ENCODE results near the gene CRELD2. TPM values are rescaled to one million over a fixed set of nuclear protein-coding genes. Genes with fewer than 3 reads are reported as not detected.

Gene CRELD2
- total and polyA plus RNA-seq, 2 of the 13 experiments (the other 11 are each of a cell fraction or from before 2014, with no cell fraction given): 17.2 to 44.7 TPM

DNA sequence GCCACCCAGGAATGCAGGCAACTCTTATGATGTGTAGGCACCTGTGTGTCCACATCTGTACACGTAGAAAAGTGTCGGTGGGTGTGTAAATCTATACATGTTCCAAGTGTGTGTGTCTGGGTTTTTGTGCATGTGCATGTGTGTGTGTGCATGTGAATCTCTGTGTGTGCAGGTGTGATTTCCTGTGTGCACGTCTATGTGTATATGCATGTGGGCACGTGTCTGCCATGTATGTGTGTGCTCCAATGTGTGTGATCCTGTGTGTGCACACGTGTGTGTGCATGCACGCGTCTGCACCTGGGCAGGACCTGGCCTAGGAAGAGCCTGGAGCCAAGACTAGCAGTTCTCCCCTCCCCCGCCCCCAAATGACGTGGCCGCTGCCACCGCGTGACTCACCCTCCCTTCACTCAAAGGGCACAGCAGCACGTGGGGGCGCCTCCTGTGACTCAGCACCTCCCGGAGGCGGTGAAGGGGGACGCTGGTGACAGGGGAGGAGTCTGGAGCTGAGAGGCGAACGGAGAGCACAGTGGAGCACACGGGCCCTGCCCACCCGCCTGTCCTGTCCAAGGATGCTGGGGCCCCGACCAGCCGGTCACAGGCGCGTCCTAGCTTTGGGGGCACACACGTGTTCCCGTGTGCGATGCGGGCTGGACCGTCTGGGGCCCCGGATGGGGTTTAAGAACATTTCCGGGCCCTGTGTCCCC is 52.2 kb downstream of the CRELD2 start (continued):
- TF ChIP-seq, protein P1, sequence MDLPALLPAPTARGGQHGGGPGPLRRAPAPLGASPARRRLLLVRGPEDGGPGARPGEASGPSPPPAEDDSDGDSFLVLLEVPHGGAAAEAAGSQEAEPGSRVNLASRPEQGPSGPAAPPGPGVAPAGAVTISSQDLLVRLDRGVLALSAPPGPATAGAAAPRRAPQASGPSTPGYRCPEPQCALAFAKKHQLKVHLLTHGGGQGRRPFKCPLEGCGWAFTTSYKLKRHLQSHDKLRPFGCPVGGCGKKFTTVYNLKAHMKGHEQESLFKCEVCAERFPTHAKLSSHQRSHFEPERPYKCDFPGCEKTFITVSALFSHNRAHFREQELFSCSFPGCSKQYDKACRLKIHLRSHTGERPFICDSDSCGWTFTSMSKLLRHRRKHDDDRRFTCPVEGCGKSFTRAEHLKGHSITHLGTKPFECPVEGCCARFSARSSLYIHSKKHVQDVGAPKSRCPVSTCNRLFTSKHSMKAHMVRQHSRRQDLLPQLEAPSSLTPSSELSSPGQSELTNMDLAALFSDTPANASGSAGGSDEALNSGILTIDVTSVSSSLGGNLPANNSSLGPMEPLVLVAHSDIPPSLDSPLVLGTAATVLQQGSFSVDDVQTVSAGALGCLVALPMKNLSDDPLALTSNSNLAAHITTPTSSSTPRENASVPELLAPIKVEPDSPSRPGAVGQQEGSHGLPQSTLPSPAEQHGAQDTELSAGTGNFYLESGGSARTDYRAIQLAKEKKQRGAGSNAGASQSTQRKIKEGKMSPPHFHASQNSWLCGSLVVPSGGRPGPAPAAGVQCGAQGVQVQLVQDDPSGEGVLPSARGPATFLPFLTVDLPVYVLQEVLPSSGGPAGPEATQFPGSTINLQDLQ (CRISPR knock-in tag; IDR thresholded peaks at IDR 0.05): 0 out of 2 replicates have a peak, but pooled peaks have one; percentile 19
- no peak for TF ChIP-seq ONECUT2 (CRISPR knock-in tag; IDR thresholded peaks at IDR 0.05)
- no peak for TF ChIP-seq ZFP1 (CRISPR knock-in tag; IDR thresholded peaks at IDR 0.05)
- peak; percentile 85; the same call in 1 of the 2 replicates for TF ChIP-seq ZNF75D (CRISPR knock-in tag; IDR thresholded peaks at IDR 0.05; ENCODE audit: borderline replicate concordance)
- peak; percentile 88 for TF ChIP-seq ETV5 (CRISPR knock-in tag; IDR thresholded peaks at IDR 0.05; ENCODE audit: borderline replicate concordance)
- peak; percentile 27 for TF ChIP-seq YY1 (IDR thresholded peaks at IDR 0.05; ENCODE audit: insufficient read depth, insufficient replicate concordance, low read depth, low read length)
- TF ChIP-seq ESRRA (CRISPR knock-in tag; IDR thresholded peaks at IDR 0.05; ENCODE audit: low read depth): 0 out of 2 replicates have a peak, but pooled peaks have one; percentile 50
- peak; percentile 61 for TF ChIP-seq SOX13 (IDR thresholded peaks at IDR 0.05)
- peak in 1 of 2 experiments; percentile 70; a peak in 1 of 4 replicates for TF ChIP-seq SOX13 (CRISPR knock-in tag; conservative IDR thresholded peaks at IDR 0.05 in 1 of 2, IDR thresholded peaks at IDR 0.05 in 1 of 2)
- TF ChIP-seq, protein P2, sequence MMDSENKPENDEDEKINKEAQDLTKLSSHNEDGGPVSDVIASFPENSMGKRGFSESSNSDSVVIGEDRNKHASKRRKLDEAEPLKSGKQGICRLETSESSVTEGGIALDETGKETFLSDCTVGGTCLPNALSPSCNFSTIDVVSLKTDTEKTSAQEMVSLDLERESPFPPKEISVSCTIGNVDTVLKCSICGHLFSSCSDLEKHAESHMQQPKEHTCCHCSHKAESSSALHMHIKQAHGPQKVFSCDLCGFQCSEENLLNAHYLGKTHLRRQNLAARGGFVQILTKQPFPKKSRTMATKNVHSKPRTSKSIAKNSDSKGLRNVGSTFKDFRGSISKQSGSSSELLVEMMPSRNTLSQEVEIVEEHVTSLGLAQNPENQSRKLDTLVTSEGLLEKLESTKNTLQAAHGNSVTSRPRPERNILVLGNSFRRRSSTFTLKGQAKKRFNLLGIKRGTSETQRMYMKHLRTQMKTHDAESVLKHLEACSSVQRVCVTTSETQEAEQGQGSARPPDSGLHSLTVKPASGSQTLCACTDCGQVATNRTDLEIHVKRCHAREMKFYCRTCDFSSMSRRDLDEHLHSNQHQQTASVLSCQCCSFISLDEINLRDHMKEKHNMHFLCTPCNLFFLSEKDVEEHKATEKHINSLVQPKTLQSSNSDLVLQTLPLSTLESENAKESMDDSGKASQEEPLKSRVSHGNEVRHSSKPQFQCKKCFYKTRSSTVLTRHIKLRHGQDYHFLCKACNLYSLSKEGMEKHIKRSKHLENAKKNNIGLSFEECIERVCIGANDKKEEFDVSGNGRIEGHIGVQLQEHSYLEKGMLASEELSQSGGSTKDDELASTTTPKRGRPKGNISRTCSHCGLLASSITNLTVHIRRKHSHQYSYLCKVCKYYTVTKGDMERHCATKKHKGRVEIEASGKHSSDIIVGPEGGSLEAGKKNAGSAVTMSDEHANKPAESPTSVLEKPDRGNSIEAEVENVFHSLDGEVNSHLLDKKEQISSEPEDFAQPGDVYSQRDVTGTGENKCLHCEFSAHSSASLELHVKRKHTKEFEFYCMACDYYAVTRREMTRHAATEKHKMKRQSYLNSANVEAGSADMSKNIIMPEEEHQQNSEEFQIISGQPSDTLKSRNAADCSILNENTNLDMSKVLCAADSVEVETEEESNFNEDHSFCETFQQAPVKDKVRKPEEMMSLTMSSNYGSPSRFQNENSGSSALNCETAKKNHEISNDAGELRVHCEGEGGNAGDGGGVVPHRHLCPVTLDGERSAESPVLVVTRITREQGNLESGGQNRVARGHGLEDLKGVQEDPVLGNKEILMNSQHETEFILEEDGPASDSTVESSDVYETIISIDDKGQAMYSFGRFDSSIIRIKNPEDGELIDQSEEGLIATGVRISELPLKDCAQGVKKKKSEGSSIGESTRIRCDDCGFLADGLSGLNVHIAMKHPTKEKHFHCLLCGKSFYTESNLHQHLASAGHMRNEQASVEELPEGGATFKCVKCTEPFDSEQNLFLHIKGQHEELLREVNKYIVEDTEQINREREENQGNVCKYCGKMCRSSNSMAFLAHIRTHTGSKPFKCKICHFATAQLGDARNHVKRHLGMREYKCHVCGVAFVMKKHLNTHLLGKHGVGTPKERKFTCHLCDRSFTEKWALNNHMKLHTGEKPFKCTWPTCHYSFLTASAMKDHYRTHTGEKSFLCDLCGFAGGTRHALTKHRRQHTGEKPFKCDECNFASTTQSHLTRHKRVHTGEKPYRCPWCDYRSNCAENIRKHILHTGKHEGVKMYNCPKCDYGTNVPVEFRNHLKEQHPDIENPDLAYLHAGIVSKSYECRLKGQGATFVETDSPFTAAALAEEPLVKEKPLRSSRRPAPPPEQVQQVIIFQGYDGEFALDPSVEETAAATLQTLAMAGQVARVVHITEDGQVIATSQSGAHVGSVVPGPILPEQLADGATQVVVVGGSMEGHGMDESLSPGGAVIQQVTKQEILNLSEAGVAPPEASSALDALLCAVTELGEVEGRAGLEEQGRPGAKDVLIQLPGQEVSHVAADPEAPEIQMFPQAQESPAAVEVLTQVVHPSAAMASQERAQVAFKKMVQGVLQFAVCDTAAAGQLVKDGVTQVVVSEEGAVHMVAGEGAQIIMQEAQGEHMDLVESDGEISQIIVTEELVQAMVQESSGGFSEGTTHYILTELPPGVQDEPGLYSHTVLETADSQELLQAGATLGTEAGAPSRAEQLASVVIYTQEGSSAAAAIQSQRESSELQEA (CRISPR knock-in tag; IDR thresholded peaks at IDR 0.05; ENCODE audit: not compliant biosample characterization): no peak
- no peak for TF ChIP-seq ZNF230 (CRISPR knock-in tag; IDR thresholded peaks at IDR 0.05)
- TF ChIP-seq RORA (CRISPR knock-in tag; IDR thresholded peaks at IDR 0.05): no peak
- peak; percentile 74 for TF ChIP-seq HNF4A (CRISPR knock-in tag; IDR thresholded peaks at IDR 0.05)
- peak; percentile 72 for TF ChIP-seq SIX4 (CRISPR knock-in tag; IDR thresholded peaks at IDR 0.05)
- TF ChIP-seq ZNF747 (CRISPR knock-in tag; IDR thresholded peaks at IDR 0.05; ENCODE audit: borderline replicate concordance): peak; percentile 71; the same call in 1 of the 2 replicates
- no peak for TF ChIP-seq ZNF30 (CRISPR knock-in tag; IDR thresholded peaks at IDR 0.05)
- TF ChIP-seq SRSF4 (IDR thresholded peaks at IDR 0.05; ENCODE audit: low read depth, low read length, poor library complexity, severe bottlenecking): no peak
- TF ChIP-seq FOXA3 (CRISPR knock-in tag; IDR thresholded peaks at IDR 0.05): peak; percentile 81
- TF ChIP-seq ZSCAN22 (CRISPR knock-in tag; IDR thresholded peaks at IDR 0.05): peak; percentile 64; the same call in 1 of the 2 replicates

Data from HepG2 (cell line).